Neural crest cell (in vitro differentiated cells): ENCODE results near the gene PLOD2. TPM values are rescaled to one million over a fixed set of nuclear protein-coding genes. Genes with fewer than 3 reads are reported as not detected.

Source experiments
- DNase-seq: peaks from one replicate; pipeline ENCODE4 v3.0.0; 2021; ENCODE audit warnings: low read depth, mixed read lengths, low spot score
- H3K27ac Mint-ChIP-seq: one replicate; pipeline ENCODE4 v1.8.0; 2021; ENCODE audit warnings: mild to moderate bottlenecking, mixed read lengths; ENCODE audit not compliant: unreplicated experiment
- H3K27me3 Mint-ChIP-seq: 2 replicates; pipeline ENCODE4 v1.8.0; 2021; ENCODE audit warnings: low read depth, mild to moderate bottlenecking, mixed read lengths
- H3K36me3 Mint-ChIP-seq: 2 replicates; pipeline ENCODE4 v1.8.0; 2021; ENCODE audit warnings: low read depth, mild to moderate bottlenecking, mixed read lengths
- H3K4me1 Mint-ChIP-seq: 2 replicates; pipeline ENCODE4 v1.8.0; 2021; ENCODE audit warnings: mixed read lengths
- H3K4me3 Mint-ChIP-seq: one replicate; pipeline ENCODE4 v1.8.0; 2021; ENCODE audit warnings: mild to moderate bottlenecking, mixed read lengths
- H3K9me3 Mint-ChIP-seq: 2 replicates; pipeline ENCODE4 v1.8.0; 2021; ENCODE audit warnings: mixed read lengths
- total RNA-seq: library from RNA; stranded (reverse); gene quantifications from 2 replicates; pipeline ENCODE4 v1.2.1, GENCODE V29; 2021
- TF ChIP-seq, protein P1 (sequence below): fragments of 200-600 bp; sonication (generic); conservative IDR thresholded peaks from 2 replicates; pipeline ENCODE4 v1.5.0; 2021; ENCODE audit warnings: antibody characterized with exemption, mild to moderate bottlenecking

PLOD2 gene
- total RNA-seq, 1 donor from 2014 or later = 12.7 TPM

GRCh38 chr3:146166415-146166821, 5.4 kb upstream of the PLOD2 start:
- Mint-ChIP-seq H3K27me3 (peaks cover 19% of the 10 kb centered on the region), H3K4me1 (peaks cover 23% of the 10 kb centered on the region), H3K9me3 (peaks cover 5% of the 10 kb centered on the region), H3K4me3 (no peak overlapping the region), H3K36me3 (peaks cover 3% of the 10 kb centered on the region), H3K27ac (no peak overlapping the region)
- TF ChIP-seq, protein P1, sequence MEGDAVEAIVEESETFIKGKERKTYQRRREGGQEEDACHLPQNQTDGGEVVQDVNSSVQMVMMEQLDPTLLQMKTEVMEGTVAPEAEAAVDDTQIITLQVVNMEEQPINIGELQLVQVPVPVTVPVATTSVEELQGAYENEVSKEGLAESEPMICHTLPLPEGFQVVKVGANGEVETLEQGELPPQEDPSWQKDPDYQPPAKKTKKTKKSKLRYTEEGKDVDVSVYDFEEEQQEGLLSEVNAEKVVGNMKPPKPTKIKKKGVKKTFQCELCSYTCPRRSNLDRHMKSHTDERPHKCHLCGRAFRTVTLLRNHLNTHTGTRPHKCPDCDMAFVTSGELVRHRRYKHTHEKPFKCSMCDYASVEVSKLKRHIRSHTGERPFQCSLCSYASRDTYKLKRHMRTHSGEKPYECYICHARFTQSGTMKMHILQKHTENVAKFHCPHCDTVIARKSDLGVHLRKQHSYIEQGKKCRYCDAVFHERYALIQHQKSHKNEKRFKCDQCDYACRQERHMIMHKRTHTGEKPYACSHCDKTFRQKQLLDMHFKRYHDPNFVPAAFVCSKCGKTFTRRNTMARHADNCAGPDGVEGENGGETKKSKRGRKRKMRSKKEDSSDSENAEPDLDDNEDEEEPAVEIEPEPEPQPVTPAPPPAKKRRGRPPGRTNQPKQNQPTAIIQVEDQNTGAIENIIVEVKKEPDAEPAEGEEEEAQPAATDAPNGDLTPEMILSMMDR = no peak
- DNase-seq = no peak

DNA sequence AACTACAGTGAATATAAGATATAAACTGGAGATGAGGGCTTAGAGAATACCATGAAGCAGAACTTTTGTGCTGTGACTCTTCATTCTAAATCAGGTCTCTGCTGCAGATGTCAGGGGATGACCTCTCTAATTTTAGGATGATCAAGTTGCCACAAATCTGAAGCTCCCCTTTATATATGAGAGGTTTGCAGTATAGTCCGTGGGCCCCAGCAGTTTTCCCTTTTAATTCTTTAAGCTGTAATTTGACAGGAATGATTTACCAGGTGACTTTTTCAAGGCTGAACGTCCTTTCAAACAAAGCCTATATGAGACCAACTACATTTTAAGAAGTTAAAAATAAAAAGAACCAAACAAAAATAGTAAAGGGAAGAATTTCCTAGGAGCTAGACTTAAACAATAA, 4.9 kb upstream of the PLOD2 start:
- Mint-ChIP-seq H3K36me3 (peaks cover 3% of the 10 kb centered on the region), H3K4me1 (peaks cover 24% of the 10 kb centered on the region), H3K4me3 (no peak overlapping the region), H3K9me3 (peaks cover 5% of the 10 kb centered on the region), H3K27ac (peak overlapping the region; percentile 4), H3K27me3 (peaks cover 21% of the 10 kb centered on the region)
- TF ChIP-seq, protein P1 = no peak
- DNase-seq = no peak

GRCh38 chr3:146164971-146165769, 4.2 kb upstream of the PLOD2 start:
- Mint-ChIP-seq H3K4me3 (no peak overlapping the region), H3K36me3 (peaks cover 3% of the 10 kb centered on the region), H3K4me1 (peaks cover 24% of the 10 kb centered on the region), H3K27ac (peak overlapping the region; percentile 4), H3K27me3 (peaks cover 21% of the 10 kb centered on the region), H3K9me3 (peaks cover 5% of the 10 kb centered on the region)
- DNase-seq = no peak
- TF ChIP-seq, protein P1 = no peak

DNA sequence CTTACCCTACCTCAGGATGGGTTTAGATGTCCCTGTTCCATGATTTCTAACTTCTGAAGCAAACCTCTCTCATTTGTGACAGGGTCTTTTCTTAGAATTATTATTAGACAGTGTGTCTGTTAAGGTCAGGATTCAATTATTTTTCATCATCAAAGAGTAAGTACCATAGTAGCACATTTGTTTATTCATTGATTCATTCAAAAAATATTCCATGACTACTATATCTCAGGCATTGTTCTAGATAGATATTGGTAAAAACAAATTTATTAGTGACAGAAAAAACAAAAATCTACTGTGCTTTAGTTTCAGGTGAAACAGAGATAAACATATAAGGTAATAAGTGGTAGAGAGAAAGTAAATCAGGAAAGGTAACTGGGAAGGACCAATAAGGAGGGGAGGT, 3.5 kb upstream of the PLOD2 start:
- peaks cover 21% of the 10 kb centered on the region for H3K27me3 Mint-ChIP-seq
- no peak for DNase-seq
- TF ChIP-seq, protein P1 = no peak
- peaks cover 3% of the 10 kb centered on the region for H3K9me3 Mint-ChIP-seq
- H3K4me3 Mint-ChIP-seq = no peak overlapping the region
- H3K36me3 Mint-ChIP-seq = peaks cover 3% of the 10 kb centered on the region
- H3K27ac Mint-ChIP-seq = no peak overlapping the region
- peaks cover 28% of the 10 kb centered on the region for H3K4me1 Mint-ChIP-seq

DNA sequence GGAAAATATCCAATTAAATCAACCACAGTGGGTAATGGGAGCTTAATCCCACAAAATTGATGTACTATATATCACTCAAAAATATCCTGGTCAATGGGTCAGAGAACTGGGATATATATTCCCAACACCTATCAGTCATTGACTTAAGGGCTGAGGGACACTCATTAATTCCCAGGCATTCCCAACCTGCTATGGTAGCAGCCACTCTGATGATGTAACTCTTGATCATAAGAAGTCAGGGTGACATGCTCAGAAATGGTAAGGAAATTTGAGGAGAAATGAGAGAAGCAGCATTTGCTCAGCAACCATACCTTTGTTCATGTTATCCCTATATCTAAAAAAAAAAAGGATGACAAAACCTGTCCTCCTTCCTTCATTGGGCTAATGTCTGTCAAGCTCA, 3.1 kb upstream of the PLOD2 start:
- Mint-ChIP-seq H3K27ac (no peak overlapping the region), H3K36me3 (peaks cover 3% of the 10 kb centered on the region), H3K9me3 (peaks cover 3% of the 10 kb centered on the region), H3K27me3 (peaks cover 21% of the 10 kb centered on the region), H3K4me3 (no peak overlapping the region), H3K4me1 (peaks cover 33% of the 10 kb centered on the region)
- DNase-seq = no peak
- TF ChIP-seq, protein P1 = no peak
